ENCODE measurements around the gene C1QTNF5. TPM values are rescaled to one million over a fixed set of nuclear protein-coding genes. Genes with fewer than 3 reads are reported as not detected.

Gene C1QTNF5
- total and polyA plus RNA-seq, 2 experiments from 2014 or later, result 5.8 to 8.0 TPM

DNA sequence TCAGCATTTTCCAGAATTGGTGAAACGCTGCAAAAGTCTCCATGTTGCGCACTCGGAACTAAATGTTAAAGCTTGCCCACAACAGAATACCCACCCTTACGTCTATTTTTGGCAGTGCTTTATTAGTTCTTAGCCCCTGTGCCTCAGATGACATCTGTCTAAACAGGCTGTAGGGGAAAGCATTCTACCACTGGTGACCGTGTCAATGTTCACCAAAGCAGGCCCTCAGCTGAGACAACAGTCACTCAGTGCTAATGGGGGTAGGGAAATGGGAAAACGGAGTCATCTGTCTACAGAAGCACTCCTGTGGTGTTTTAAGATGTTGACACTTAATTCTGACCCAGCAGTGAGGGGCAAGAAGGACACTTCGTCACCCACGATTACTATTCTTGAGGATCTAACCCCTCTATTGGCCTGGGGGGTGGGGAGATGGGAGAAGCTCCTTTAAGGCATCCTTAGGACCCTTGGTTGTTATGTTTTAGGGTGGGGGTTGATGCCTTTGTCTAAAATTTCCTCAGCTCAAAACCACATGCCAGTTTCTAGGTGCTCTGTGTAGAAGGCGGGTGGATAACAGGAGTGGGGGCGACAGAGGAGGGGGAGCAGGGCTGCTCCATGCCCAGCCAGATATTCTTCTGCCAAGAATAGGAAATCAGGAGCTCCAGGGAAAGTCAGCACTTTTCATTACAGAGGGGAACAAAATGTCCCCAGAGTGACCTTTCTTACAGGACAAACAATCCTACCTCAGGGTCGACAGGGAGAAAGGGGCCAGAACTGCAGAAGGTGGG, 21.4 kb upstream of the C1QTNF5 start:
- peak overlapping the region; percentile 98 for H3K27ac ChIP-seq
- H3K27me3 ChIP-seq, result no peaks in the 10 kb centered on the region
- peaks cover 45% of the 10 kb centered on the region for H3K4me1 ChIP-seq (ENCODE audit: low read depth)
- H3K9me3 ChIP-seq (ENCODE audit: low read depth), result no peaks in the 10 kb centered on the region
- no peak for TF ChIP-seq CTCF (IDR thresholded peaks at IDR 0.05; ENCODE audit: low read depth, low read length)
- no peak for DNase-seq (ENCODE audit: low read depth in 1 of 2, low spot score in 1 of 2)
- peaks cover 23% of the 10 kb centered on the region for H3K36me3 ChIP-seq
- peak overlapping the region; percentile 69 for H3K4me3 ChIP-seq

GRCh38 chr11:119361056-119361787, 20.5 kb upstream of the C1QTNF5 start:
- H3K27ac ChIP-seq, result peak overlapping the region; percentile 98
- no peaks in the 10 kb centered on the region for H3K27me3 ChIP-seq
- peak overlapping the region; percentile 69 for H3K4me3 ChIP-seq
- no peak for TF ChIP-seq CTCF (IDR thresholded peaks at IDR 0.05; ENCODE audit: low read depth, low read length)
- peak; percentile 58 to 87 for DNase-seq (ENCODE audit: low read depth in 1 of 2, low spot score in 1 of 2)
- no peaks in the 10 kb centered on the region for H3K9me3 ChIP-seq (ENCODE audit: low read depth)
- peaks cover 51% of the 10 kb centered on the region for H3K4me1 ChIP-seq (ENCODE audit: low read depth)
- H3K36me3 ChIP-seq, result peaks cover 27% of the 10 kb centered on the region

DNA sequence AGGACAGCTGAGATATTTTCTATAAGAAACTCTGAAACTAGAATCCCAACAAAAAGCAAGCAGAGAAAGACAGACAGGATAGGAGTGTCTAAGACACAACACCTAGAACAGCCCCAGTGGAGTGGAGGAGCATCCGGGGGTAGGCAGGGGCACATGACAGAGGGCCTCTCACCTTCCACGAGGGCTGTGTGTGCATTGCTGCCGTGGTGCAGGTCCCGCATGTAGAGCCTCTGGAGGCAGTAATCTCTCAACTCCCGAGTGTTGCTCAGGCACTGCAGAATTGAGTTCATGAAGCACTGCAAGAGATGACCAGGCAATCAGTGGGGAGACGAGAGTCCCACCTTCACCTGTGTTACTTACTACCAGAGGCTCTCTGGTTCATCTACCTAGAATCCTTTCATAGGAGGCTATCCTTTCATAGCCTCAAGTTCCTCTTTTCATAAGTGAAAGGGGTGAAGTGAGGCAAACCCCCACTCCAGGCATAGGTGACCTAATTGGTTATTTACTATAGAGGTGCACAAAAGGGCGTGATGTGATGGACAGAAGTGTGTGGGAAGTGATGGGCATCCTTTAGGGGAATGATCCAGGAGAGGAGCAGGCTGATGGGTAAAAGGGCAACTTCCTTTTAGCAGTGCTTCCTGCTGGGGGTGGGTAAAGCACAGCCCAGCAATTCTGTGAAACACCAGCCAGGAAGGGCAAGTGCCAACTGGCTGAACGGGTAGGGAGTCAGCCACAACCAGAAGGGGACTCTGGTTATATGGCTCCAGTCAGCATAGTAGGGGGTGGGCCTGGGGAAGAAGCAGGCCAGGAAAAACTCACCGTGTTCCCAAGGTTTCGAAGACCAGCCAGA, 18.9 kb upstream of the C1QTNF5 start:
- Histone ChIP-seq H3K4me3 (no peak overlapping the region), H3K27me3 (no peaks in the 10 kb centered on the region), H3K27ac (peak overlapping the region; percentile 98), H3K36me3 (peaks cover 34% of the 10 kb centered on the region), H3K4me1 (ENCODE audit: low read depth) (peaks cover 40% of the 10 kb centered on the region), H3K9me3 (ENCODE audit: low read depth) (no peaks in the 10 kb centered on the region)
- no peak for TF ChIP-seq CTCF (IDR thresholded peaks at IDR 0.05; ENCODE audit: low read depth, low read length)
- no peak for DNase-seq (ENCODE audit: low read depth in 1 of 2, low spot score in 1 of 2)

DNA sequence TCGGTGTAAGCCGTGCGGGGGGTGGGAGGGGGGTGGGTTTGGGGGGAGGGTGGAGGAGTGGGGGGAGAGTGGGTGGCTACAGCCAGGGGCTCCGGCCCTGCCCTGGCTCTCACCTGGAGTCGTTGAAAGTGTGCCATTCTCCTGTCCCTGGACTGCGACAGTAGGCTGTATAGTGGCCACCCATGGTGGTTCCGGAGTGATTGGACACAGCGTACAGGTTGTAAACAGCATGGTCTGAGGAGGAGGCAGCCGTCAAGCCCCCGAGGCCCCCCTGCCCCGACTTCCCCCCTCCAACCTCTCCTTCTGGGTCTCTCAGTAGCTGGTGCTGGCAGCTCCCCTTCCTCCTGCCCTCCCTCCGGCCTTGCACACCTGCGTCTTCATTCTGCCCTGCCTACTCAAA, 16.4 kb upstream of the C1QTNF5 start:
- H3K36me3 ChIP-seq, result peaks cover 36% of the 10 kb centered on the region
- peak overlapping the region; percentile 71 for H3K27ac ChIP-seq

More for the DNA sequence above, 16.4 kb upstream of the C1QTNF5 start:
- TF ChIP-seq CTCF (IDR thresholded peaks at IDR 0.05; ENCODE audit: low read depth, low read length), result no peak
- H3K4me1 ChIP-seq (ENCODE audit: low read depth), result peaks cover 46% of the 10 kb centered on the region
- H3K4me3 ChIP-seq, result no peak overlapping the region
- H3K27me3 ChIP-seq, result no peaks in the 10 kb centered on the region
- DNase-seq (ENCODE audit: low read depth in 1 of 2, low spot score in 1 of 2), result no peak
- H3K9me3 ChIP-seq (ENCODE audit: low read depth), result no peaks in the 10 kb centered on the region
